GM19467 (cell line): ENCODE measurements around the gene SLC35E4.
"Not testable (repeated sequence)": the region's sequence is repeated elsewhere in the genome, so short reads cannot be mapped to it uniquely, and the experiment has no call there.

Experiments used
- ATAC-seq: cut with Tn5 transposase; IDR thresholded peaks from one replicate; pipeline ENCODE4 v1.9.1; 2021; ENCODE audit warnings: mild to moderate bottlenecking, moderate library complexity; ENCODE audit not compliant: unreplicated experiment

Gene SLC35E4, protein sequence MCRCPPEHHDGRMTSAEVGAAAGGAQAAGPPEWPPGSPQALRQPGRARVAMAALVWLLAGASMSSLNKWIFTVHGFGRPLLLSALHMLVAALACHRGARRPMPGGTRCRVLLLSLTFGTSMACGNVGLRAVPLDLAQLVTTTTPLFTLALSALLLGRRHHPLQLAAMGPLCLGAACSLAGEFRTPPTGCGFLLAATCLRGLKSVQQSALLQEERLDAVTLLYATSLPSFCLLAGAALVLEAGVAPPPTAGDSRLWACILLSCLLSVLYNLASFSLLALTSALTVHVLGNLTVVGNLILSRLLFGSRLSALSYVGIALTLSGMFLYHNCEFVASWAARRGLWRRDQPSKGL

DNA sequence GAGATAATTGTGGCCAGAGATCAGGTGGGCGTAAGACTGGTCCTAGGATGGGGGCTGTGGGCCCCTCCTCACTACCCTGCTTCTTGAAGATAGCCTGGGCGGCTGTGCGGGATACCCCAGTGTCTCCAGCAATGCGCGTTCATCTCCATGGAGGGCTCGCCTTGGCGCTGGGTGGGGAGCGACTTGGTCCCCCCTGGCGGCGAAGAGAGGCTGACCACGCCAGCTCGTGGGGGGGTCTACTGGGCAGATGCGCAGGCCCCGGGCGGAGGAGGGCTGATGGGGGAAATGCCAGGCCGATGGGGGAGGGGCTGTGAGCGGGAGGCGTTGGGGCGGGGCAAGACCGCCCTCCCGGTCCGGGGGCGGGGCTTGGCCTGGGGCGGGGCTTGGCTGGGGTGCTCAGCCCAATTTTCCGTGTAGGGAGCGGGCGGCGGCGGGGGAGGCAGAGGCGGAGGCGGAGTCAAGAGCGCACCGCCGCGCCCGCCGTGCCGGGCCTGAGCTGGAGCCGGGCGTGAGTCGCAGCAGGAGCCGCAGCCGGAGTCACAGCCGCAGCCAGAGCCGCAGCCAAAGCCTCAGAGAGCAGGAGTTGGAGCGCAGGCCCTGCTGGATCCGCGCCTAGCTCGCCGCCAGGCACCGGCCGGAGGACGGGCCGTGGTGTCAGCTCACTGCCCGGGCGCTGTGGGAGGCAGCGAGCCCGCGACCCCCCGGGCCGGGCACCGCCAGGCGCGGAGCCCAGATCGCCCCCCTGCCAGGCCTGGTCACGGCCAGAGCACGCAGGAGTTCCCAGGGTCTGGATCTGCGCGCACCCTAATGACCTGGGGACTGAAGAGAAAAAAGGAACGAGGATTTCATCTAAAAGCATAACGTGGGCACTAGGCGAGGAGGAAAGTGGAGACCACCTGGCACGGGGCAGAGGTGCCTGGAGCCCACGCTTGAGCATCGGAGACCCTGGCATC, at the start of gene SLC35E4:
SLC35E4 (plus strand) TSS at position 509 of the 953 bp plus-strand sequence. CDS start 670 bp downstream, outside the sequence.
- ATAC-seq: peak; percentile 63

DNA sequence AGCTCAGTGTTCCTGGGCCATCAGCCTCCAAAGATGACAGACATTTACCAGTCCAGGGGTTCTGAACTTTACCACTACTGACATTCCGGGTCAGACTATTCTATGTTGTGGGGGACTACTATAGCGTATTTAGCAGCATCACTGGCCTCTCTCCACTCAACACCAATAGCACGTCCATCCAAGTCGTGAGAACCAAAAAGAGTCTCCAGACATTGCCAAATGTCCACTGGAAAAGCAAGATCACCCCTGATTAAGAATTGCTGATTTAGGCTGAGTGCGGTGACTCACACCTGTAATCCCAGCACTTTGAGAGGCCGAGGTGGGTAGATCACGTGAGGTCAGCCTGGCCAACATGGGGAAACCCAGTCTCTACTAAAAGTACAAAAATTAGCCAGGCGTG, 49.2 kb upstream of the SLC35E4 start:
- no peak for ATAC-seq

DNA sequence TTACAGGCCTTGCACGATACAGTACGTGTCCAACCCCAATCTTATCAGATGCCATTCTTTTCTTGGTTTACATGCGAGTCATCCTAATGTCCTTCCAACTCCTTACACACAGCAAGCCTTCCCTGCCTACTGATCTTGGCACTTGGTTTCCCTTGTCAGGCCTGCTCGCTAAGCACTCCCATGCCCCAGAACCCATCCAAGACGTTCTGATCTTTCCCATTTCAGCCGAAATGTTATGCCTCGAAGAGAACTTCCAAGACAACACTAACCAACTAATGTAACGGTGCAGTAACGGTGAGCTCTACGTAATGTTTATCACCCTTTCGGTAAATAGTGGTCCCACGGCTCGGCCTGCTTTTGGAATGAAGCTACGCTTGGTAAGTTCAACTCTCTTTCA, 44.4 kb upstream of the SLC35E4 start:
- ATAC-seq: no peak

DNA sequence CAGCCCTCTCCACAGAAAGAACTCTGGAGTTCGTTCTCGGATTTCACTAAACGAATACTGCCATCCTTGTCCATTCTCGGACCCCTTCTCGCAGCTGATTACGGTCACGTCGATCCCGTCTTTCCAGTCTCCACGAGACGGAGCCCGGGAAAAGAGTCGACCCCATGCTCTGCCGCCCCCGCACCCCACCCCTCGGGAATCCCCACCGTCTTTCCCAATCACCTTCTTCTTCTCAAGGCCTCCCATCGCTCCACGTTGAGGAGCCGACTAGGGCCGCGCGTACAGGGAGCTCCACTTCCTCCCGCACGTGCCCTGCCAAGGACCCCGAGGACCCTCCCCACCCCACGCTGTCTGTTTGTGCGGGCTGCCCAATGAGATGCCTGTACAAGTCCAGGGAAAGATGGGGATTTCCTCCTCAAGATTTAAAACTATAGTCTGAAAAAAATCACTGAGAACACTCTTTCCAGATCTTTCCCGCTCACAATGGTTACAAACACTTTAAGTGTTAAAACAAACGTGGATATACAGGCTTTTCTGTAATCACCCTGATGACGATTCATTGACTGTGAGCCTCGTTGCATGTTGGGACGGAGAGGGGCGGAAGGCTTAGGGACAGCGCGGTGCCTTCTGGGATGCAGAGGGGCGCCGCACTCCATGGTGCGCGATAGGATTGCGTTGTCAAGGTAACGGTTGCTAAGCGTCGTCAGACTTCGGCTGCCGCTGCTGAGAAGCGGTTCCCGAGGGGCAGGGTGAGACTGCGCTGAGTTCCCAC, 43.8 kb upstream of the SLC35E4 start, which contains the start of gene PES1:
PES1 (minus strand) TSS at position 323 of the 772 bp plus-strand sequence; CDS start at position 246, 77 bp downstream.
- ATAC-seq: peak; percentile 92

DNA sequence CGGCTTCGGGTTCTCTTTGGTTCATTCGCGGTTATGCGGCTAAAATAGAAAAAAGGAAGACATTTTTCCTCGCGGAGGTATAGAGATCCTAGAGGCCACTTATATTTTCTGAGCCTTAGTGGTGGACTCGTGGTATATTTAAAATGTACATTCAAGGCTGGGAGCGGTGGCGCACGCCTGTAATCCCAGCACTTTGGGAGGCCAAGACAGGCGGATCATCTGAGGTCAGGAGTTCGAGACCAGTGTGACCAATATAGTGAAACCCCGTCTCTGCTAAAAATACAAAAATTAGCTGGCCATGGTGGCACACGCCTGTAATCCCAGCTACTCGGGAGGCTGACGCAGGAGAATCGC, 43.2 kb upstream of the SLC35E4 start:
- not testable (repeated sequence) for ATAC-seq

DNA sequence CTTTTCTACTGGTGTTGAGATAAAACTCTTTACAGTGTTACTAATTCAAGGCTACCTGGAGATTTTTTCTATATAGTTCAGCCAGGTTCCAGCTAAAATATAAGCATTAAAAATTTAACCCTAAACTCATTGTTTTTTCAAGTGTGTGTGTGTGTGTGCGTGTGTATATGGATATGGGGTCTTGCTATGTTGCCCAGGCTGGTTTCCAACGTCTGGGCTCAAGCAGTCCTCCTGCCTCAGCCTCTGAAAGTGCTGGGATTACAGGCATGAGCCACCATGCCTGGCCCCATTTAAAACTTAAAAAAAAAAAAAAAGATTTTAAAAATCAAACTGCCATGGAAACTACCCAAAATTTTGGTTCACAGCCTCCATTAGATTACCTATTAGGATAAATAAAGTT, 39.4 kb upstream of the SLC35E4 start:
- ATAC-seq: no peak

DNA sequence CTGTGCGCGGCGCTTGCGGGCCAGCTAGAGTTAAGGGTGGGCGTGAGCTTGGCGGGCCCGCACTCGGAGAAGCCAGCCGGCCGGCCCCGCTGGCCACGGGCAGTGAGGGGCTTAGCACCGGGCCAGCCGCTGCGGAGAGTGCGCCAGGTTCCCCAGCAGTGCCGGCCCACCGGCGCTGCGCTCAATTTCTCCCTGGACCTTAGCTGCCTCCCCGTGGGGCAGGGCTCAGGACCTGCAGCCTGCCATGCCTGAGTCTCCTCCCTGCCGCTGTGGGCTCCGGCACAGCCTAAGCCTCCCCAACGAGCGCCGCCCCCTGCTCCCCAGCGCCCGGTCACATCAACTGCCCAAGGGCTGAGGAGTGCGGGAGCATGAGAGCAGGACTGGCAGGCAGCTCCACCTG, 38.7 kb upstream of the SLC35E4 start:
- ATAC-seq: no peak

DNA sequence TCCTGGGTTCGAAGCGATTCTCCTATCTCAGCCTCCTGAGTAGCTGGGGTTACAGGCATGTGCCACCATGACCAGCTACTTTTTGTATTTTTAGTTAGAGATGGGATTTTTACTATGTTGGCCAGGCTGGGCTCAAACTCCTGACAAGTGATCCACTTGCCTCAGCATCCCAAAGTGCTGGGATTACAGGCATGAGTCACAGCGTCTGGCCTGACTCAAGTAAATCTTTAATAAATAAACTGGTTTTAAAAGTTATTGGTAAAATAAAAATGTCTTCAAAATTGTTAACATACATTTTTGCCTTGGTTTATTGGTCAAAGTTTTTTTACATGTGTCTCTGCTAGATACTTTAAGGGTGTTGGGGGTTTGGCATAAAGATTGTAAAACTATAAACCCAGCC, 36.6 kb upstream of the SLC35E4 start:
- ATAC-seq: no peak

DNA sequence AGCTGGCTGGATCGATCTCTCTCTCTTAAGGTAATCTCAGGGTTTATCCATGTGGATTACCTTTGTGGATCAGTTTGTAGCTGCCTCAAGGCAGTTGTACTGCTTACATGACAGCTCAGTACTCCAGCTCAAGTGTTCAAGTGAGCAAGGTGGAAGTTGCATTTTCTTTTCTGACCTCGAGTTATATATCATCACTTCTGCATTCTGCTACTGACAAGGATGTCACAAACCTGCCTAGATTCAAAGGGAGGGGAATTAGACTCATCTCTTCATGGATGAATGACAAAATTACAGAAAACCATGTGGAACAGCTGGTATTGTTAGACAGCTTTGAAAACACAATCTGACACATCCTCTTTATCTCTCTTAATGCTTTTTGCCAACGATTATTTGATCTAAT, 34.7 kb upstream of the SLC35E4 start:
- no peak for ATAC-seq

DNA sequence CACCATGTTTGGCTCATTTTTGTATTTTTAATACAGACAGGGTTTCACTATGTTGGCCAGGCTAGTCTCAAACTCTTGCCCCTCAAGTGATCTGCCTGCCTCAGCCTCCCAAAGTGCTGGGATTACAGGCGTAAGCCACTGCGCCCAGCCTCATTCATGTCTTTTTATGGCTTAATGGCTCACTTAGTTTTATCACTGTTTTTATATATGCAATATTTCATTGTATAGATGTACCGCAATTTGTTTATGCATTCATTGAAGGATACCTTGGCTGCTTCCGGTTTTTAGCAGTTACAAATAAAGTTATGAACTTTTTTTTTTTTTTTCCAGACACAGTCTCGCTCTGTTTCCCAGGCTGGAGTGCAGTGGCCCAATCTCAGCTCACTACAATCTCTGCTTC, 34.1 kb upstream of the SLC35E4 start:
- no peak for ATAC-seq

DNA sequence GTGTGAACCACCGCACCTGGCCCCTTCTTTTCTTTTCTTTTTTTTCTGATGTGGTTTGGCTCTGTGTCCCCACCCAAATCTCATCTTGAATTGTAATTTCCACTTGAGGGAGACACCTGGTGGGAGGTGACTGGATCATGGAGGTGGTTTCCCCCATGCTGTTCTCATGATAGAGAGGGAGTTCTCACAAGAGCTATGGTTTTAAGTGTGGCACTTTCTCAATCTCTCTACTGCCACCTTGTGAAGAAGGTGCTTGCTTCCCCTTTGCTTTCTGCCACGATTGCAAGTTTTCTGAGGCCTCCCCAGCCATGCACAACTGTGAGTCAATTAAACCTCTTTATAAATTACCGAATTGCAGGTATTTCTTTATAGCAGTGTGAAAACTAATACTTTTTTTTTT, 33.5 kb upstream of the SLC35E4 start:
- ATAC-seq: no peak

DNA sequence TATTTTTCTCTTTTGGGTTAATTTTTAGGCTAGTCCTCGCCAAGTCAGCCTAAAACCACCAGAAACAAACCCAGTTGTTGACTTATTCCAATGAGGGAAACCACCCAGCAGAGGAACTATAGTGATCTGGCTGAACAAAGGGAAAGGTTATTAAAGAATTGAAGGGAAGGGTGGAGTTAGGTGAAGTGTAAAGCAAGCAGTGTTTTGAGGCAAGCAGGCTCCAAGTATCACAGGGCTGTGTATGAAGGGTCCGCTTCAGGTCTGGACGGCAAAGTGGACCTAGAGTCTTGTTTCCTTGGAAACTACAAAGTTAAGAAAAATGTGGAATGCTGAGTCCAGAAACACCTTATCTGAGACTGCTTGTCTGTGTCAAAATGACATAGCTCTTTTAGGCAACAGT, 31.8 kb upstream of the SLC35E4 start:
- no peak for ATAC-seq

DNA sequence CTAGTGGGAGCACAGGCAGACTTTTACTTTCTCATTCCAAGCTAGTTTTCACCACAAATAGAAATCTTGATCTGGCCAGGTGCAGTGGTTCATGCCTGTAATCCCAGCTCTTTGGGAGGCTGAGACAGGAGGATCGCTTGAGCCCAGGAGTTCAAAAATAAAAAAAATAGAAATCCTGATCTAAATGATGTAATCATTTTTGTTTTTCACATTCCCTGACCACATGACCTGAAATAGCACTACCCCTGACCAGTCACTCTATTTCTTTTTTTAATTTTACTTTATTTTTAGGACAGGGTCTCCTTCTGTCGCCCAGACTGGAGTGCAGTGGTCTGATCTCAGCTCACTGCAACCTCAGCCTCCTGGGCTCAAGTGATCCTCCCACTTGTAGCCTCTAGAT, 30.9 kb upstream of the SLC35E4 start:
- no peak for ATAC-seq

DNA sequence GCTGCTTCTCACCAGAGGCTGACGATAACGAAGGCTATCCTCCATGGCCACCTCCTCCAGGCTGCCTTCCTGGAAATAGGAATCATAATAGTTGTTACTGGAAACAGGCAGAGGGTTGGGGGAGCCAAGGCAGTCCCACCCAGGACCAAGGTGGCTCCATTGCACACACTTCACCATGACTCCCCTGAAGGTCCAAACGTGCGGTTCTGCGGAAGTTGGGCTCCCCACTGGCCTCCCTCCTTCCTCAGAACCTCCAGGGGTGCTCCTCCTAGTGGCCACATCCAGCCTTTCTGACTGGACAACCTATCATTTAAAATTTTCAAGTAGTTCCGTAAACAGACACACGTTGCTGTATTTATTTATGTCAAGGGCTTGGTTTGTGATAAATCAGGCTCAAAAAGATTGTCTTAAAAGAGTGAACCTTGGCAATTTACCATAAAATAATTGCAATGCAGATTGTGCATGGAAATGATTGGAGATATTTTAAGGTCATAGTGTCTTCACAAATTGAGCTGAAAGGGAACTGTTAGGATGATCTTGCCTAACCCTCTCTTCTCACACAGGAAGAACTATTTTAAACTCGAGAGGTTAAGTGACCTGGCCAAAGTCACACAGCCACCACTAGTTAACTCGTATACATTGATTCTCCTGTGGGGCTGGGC, 30.0 kb upstream of the SLC35E4 start:
- ATAC-seq: no peak

DNA sequence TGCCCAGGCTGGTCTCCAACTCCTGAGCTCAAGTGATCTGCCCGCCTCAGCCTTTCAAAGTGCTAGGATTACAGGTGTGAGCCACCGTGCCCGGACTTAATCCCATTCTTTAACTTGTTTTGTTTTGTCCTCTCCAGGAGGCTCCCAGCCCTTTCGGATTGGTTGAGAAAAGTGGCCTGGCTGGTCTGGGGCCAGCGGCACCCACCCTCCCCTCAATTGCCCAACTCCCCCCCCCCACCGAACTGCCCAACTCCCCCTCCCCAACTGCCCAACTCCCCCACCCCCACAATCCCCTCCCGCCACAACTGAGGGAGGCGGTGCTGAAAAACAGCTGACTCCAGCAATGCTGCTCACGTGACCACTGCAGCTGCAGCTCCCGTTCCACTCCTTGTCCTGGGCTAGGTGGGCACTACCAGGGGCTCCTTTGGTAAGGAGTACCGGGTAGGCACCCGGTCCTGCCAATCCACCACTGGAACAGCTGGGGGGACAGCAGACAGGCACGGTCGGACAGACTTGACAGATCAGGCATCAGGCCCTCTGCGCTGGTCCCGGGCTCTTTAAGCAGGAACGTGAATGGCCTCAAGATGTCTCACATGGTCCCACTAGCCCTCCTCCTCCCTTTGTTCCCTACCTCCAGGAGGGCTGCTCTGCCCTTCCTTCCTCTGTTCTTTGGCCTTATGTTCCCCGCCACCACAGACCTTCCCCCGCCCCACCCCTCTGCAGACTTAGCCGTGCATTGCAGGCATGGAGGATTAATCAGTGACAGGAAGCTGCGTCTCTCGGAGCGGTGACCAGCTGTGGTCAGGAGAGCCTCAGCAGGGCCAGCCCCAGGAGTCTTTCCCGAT, 28.9 kb upstream of the SLC35E4 start, which contains the start of gene TCN2:
TCN2 (plus strand) TSS at position 720 of the 845 bp plus-strand sequence. CDS start 158 bp downstream, outside the sequence.
- peak; percentile 48 for ATAC-seq

DNA sequence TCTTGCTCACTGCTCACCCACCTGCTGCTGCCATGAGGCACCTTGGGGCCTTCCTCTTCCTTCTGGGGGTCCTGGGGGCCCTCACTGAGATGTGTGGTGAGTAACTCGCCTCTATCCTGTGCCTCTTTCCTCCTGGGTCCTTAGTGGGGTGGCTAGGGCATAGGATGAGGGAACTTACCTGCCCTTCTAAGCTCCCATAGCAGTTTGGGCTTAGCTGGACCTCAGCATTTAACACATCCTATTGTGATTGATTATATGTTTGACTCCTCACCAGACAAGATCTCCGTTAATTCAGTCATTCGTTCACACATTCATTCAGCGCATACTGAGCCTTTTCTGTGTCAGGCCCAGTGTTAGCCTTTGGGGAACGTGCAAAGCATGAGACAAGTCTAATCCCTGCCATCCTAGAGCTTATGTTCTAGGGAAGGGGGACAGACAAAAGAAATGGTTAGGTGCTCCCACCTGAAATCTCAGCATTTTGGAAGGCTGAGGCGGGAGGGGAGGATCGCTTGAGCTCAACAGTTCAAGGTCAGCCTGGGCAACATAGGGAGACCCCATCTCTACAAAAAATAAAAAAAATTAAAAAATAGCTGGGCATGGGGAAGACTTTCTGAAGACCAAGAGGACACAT, 28.2 kb upstream of the SLC35E4 start:
- ATAC-seq: no peak

DNA sequence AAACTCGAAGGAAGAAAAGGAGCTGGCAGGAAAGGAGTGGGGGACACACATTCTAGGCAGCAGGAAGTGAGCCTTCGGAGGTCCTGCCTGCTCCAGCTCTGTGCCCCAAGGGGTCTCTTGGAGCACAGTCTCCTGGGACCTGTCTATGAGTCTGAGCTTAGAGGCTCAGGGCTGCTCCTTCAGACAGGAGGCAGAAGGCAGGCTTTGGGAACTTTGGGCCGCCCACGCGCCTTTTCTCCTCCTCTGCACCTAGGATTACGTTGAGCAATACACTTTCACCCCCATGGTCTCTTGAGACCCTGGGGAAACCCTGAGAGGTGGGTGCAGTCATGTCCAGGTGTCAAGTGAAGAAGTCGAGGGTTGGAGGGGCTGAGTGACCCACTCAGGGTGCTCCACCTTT, 27.6 kb upstream of the SLC35E4 start:
- ATAC-seq: no peak

DNA sequence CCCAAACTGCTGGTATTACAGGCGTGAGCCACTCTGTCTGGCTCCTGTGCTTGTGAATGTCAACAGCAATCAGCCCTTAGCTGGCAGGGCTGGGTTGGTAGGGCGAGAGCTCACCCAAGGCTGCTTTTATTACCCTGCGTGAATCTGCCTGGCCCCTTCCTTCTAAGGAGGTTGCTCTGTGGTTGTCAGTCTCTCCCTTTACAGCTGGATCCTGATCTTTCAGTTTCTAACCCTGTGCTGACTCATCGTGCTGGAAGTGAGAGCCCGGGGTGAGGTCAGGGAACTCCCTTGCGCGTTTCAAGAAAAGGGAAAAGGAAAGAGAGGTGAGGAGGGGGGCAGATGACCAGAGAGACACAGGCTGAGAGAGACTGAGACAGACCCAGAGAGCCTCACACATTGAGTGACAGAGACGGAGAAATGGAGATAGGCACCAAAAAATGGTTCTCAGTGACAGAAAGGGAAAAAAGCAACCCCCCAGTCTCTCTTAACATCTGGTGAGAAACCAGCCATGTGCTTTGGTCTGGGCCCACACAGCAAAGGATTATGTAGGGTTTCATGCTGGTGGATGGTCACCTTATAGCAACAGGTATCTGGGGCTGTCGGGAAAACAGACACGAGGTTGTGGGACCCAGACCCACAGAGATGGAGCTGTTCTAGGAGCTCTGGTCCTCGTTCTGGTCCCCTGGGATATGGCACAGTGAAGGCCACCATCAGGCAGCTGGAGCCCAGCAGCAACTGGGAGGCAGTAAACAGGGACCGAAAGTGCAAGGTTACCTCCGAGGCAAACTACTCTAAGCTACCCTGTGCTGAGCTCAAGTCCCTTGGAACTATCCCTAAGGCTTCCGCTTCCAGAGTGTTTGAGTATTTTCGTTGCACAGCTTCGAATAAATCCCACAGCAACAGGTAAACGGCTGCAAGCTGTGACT, 26.1 kb upstream of the SLC35E4 start:
- ATAC-seq: no peak
